OCI-LY3 (cell line): ENCODE measurements around the gene RHBDD2.

ENCODE experiments used
- EZH2phosphoT487 ChIP-seq: fragments of 200-600 bp; shearing (Covaris generic); IDR thresholded peaks from 2 replicates; pipeline ENCODE4 v1.6.1; 2018; ENCODE audit warnings: antibody characterized with exemption, mixed run types, low read depth
- TF ChIP-seq, protein P1 (sequence below): fragments of 200-600, 300-600 bp; sonication (generic); IDR thresholded peaks from 2 replicates; pipeline ENCODE4 v1.5.1; 2014; ENCODE audit warnings: antibody characterized with exemption, low read length, low read depth

DNA sequence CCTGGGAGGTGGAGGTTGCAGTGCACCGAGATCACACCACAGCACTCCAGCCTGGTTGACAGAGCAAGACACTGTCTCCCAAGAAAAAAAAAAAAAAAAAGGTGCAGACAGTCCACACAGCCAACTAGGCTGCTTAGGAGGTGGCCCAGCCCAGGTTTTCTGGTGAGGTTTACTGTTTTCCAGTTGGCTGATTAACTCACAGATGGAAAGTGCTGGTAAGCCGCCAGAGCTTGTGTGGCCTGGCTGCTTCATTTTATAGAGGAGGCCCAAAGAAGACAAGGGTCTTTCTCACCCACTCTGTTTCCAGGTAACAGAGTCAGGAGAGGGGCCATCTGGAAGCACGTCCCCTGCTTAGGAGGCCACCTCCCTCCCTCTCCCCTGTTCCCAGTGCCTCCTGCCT is 6.2 kb downstream of the RHBDD2 start:
- TF ChIP-seq, protein P1, sequence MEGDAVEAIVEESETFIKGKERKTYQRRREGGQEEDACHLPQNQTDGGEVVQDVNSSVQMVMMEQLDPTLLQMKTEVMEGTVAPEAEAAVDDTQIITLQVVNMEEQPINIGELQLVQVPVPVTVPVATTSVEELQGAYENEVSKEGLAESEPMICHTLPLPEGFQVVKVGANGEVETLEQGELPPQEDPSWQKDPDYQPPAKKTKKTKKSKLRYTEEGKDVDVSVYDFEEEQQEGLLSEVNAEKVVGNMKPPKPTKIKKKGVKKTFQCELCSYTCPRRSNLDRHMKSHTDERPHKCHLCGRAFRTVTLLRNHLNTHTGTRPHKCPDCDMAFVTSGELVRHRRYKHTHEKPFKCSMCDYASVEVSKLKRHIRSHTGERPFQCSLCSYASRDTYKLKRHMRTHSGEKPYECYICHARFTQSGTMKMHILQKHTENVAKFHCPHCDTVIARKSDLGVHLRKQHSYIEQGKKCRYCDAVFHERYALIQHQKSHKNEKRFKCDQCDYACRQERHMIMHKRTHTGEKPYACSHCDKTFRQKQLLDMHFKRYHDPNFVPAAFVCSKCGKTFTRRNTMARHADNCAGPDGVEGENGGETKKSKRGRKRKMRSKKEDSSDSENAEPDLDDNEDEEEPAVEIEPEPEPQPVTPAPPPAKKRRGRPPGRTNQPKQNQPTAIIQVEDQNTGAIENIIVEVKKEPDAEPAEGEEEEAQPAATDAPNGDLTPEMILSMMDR: no peak
- no peak for TF ChIP-seq EZH2phosphoT487
